ENCODE results near the gene GALNT9.
"Not testable (repeated sequence)": the region's sequence is repeated elsewhere in the genome, so short reads cannot be mapped to it uniquely, and the experiment has no call there.

GALNT9 gene

GRCh38 chr12:132152953-132153352, 176.4 kb downstream of the GALNT9 start:
- DNase-seq, result no peak

DNA sequence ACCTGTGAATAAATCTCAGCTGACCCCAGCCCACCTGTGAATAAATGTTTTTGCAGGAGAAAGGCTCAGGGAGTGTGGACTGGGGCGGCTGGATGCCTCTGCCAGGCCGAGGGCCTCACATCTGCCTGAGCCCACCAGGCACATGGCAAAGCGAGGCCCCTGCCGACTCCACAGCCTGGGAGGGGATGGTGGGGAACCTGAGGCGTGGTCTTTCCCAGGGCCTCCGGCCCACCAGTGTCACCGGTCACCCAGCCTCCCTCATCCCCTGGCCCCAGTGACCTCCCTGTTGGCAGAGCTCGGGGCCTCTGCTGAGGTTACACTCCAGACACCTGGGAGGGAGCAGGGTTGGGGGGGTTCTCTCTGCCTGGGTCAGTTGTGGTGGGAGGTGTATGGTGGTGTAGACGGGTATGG, 177.0 kb downstream of the GALNT9 start:
- no peak for DNase-seq

DNA sequence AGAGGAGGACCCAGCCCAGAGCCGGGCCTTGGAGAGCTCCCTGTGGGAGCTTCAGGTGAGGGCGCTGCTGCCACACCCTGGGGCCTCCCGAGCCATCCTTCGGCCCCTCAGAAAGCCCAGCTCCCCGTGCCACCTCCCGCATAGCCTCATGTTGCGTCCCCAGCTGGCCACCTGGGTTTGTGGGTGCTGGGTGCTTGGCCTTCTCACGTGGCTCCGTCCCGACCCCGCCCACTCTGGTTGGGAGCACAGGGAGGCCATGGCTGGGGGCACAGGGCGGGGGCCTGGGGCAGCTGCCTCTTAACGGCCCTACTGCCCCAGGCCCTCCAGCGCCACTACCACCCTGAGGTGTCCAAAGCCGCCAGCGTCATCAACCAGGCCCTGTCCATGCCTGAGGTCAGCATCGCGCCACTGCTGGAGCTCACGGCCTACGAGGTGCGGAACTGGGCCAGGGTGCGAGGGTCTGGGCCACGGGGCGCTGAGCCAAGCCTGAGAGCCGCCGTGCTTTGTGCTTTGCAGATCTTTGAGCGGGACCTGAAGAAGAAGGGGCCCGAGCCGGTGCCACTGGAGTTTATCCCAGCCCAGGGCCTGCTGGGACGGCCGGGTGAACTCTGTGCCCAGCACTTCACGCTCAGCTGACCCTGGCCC, 177.5 kb downstream of the GALNT9 start:
- no peak for DNase-seq

GRCh38 chr12:132151145-132151765, 178.1 kb downstream of the GALNT9 start:
- no peak for DNase-seq

DNA sequence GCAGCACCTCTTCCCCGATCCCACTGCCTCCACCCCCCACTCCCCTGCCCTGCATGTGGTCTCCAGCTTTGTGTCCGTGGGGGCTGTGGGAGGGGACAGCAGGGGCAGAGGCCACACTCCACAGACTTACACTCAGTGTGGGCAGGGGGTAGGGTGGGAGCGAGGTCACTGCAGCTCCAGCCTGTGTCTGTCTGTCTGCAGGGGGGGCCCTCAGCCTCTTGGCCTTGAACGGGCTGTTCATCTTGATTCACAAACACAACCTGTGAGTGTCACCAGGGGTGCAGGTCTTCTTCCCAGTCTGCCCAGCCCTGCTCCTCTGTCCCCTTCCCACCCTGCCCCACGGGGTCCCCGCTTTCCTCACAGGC, 178.6 kb downstream of the GALNT9 start:
- DNase-seq, result no peak

GRCh38 chr12:132149526-132149925, 179.9 kb downstream of the GALNT9 start:
- not testable (repeated sequence) for DNase-seq

DNA sequence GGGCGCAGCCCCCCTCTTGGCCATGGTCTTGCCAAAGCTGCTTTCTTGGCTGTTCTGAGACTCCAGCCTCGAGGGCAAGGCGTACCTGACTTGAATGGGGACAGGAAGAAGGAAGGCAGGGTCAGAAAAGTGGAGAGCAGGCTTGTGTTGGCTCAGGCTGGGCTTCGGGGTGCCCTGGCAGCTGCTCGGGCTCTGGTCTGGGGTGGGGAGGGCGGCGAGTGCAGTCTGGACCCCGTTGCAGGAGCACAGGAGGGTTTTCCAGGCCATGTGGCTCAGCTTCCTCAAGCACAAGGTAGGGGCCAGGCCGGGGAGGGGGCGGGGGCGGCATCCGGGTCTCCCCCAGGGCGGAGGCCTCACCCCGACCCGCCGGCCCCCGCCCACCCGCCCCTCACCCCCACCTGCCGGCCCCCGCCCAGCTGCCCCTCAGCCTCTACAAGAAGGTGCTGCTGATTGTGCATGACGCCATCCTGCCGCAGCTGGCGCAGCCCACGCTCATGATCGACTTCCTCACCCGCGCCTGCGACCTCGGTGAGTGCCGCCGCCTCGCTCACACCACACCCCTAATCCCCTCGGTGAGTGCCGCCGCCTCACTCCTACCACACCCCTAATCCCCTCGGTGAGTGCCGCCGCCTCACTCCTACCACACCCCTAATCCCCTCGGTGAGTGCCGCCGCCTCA, 180.9 kb downstream of the GALNT9 start:
- no peak for DNase-seq

DNA sequence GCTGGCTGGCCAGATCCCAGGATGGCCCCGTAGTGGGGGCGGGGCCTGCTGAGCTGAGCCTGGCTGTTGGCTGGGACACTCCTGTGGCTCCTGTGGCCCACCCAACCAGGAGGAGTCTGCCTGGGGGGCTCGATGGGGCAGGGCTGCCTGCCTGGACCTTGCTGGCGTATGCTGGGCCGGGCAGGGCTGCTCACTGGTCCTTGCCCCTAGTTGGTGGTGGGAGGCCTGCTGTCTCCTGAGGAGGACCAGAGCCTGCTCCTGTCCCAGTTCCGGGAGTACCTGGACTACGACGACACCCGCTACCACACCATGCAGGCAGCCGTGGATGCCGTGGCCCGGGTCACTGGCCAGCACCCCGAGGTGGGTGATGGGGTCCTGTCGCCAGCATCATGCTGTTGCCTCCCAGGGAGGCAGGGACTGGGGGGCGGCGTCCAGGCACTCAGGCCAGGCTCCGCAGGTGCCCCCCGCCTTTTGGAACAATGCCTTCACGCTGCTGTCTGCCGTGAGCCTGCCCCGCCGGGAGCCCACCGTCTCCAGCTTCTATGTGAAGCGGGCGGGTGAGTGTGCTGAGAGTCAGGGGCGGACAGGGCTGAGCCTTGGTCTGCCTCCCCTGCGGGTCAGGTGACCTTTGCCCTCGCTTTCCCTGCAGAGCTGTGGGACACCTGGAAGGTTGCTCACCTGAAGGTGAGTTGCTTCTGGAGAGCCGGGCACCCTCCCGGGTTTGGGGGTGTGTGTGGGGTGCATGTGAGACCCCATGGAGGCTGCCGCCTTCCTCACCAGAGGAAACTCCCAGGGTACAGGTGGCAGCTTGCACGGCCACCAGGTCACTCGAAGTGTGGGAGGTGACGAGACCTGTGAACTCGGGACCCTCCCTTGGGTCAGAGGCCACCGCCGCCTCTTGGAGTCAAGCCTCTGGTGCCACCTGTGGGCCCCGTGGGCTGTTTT, 181.7 kb downstream of the GALNT9 start:
- DNase-seq, result no peak

- no peak for DNase-seq
Observed at GRCh38 chr12:132146772-132147422, 182.5 kb downstream of the GALNT9 start.

All from CD4-positive, alpha-beta T cell treated with Interleukin-15 for 1 hour (primary cell).